Heart right ventricle (tissue), 16 donors: ENCODE data around the gene ABR. TPM values are rescaled to one million over a fixed set of nuclear protein-coding genes. Genes with fewer than 3 reads are reported as not detected.
A peak's percentile ranks its signal among the peaks of the same experiment; 100 is the strongest.
"Not testable (repeated sequence)": the region's sequence is repeated elsewhere in the genome, so short reads cannot be mapped to it uniquely, and the experiment has no call there.

Experiments used
- ATAC-seq, 8 donors: fragments of 200-7000 bp; cut with Tn5 transposase; one replicate each; pipeline ENCODE4 v1.9.1; 2020; ENCODE audit warnings: mild to moderate bottlenecking in 8 of 8, moderate library complexity in 8 of 8, moderate number of reproducible peaks in 1 of 8
- DNase-seq, 2 donors: peaks; one replicate each; pipeline ENCODE4 v3.0.0-alpha.2; 2020
- H3K27ac ChIP-seq, 10 donors: fragments of 200-600 bp; sonication (generic) in 2 of 10; one replicate each; pipeline versions ENCODE4 v1.5.0 to v1.8.0; 2020 to 2022; ENCODE audit warnings: mild to moderate bottlenecking in 3 of 10
- H3K27me3 ChIP-seq, 7 donors: fragments of 200-600 bp; one replicate each; pipeline ENCODE4 v1.8.0; 2021 to 2022; ENCODE audit warnings: mild to moderate bottlenecking in 2 of 7
- H3K36me3 ChIP-seq, 9 donors: fragments of 200-600 bp; sonication (generic) in 1 of 9; one replicate each; pipeline versions ENCODE4 v1.5.0 to v1.8.0; 2020 to 2022; ENCODE audit warnings: mild to moderate bottlenecking in 2 of 9
- H3K4me1 ChIP-seq, 9 donors: fragments of 200-600 bp; sonication (generic) in 1 of 9; one replicate each; pipeline versions ENCODE4 v1.5.0 to v1.8.0; 2020 to 2022; ENCODE audit warnings: mild to moderate bottlenecking in 4 of 9
- H3K4me3 ChIP-seq, 10 donors: fragments of 200-600 bp; sonication (generic) in 2 of 10; one replicate each; pipeline versions ENCODE4 v1.5.0 to v1.8.0; 2020 to 2022; ENCODE audit warnings: mild to moderate bottlenecking in 7 of 10, moderate library complexity in 2 of 10
- H3K9me3 ChIP-seq, 11 donors: fragments of 200-600 bp in 10 of 11; sonication (generic) in 2 of 11; one replicate each; pipeline versions ENCODE4 v1.5.0 to v1.8.0; 2013 to 2022; ENCODE audit warnings: mild to moderate bottlenecking in 2 of 11, control low read depth in 1 of 11, moderate library complexity in 1 of 11
- CTCF ChIP-seq, 9 donors: fragments of 200-600 bp; sonication (generic) in 2 of 9; IDR thresholded peaks; one replicate each; pipeline versions ENCODE4 v1.5.0 to v1.8.0; 2021 to 2022; ENCODE audit warnings: antibody characterized with exemption in 9 of 9, mild to moderate bottlenecking in 5 of 9, moderate library complexity in 1 of 9
- WGBS, 2 donors: extraction: QIAGEN DNeasy Blood & Tissue Kit; methylation state at CpG; one replicate each; pipeline ENCODE4 v1.1.7; 2013; ENCODE audit warnings: inconsistent platforms in 1 of 2; 5-methylcytosine and 5-hydroxymethylcytosine counted together
- intact Hi-C, 10 donors: fragments of 100-400 bp; cut with DNase I; formaldehyde crosslinking; loops; one replicate each; pipeline versions ENCODE4 v1.11.1 to v1.14.2; 2022
- polyA plus RNA-seq, 2 donors: library from polyadenylated mRNA; stranded (reverse); fragments of 200-250 nt; gene quantifications; one replicate each; pipeline ENCODE4 v1.2.3, GENCODE V29; 2013
- total RNA-seq, 10 donors: library from RNA; stranded (reverse); fragmentation: NEBNext Ultra II Directional in 3 of 10; extraction: Animal tissue kit (Norgen Biotek cat#: 25700) in 3 of 10; gene quantifications; one replicate each; pipeline versions ENCODE4 v1.2.1 to v1.2.4, GENCODE V29; 2021 to 2023
- donor health status: Arrhythmogenic right ventricular cardiomyopathy.
- donor health status: ischemic (EF 13 %, LVEDD 7.1; RV severe dilation, severe dysfunction).
- donor health status: healthy with polysubstance abuse.
- donor health status: DM: no; HTN: yes; CAD: no.
- donor health status: DM: no; HTN: no; CAD: no.
- donor health status: ischemic (EF 25% LVEDD 6.9; RV normal size, moderate dysfunction).
- donor health status: ischemic (EF 25% LVEDD 5.7; RV mildly dilated, moderate dysfunction).
- donor health status: healthy.
- donor health status: DM: yes; HTN: yes; CAD: no.
- donor health status: Ischemic cardiomyopathy.
- donor health status: ischemic (EF 35%, LVEDD 5.7; RV mildly dilated, moderate dysfunction).
- donor health status: nonischemic (EF 11% LVEDD 7.7; RV severe dilation, severe dysfunction).
- donor health status: DM: yes; HTN: yes; CAD: no.
- donor health status: PGD.
- donor health status: ischemic (EF 29% LVEDD 5.4; RV normal size, mild dysfunction).
- donor health status: nonischemic (EF 23%, LVEDD 6.1; RV moderate dilation, normal function).

Gene ABR
- total and polyA plus RNA-seq, 12 donors: 49.1 to 173 (median 143) TPM

DNA sequence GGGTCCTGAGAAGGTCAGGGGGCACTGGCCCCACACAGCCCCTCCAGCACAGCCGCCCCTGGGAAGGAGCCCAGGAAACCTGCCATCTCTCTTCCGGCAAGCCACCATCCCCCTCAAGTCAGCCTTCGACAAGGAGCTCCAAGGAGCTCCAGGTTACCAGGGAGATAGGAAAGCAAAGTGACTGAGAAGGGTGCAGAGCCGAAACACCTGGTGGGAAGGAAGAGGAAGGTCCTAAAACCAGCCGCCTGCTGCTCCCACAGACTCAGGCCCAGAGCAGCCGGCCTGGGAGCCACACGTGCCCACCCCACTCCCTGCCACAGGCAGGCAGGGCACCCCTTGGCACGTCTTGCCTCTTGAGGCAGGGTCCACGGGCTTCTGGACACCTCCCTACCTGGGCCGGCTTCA is 102.2 kb downstream of the ABR start:
- Histone ChIP-seq H3K9me3 (no peaks in the 10 kb centered on the region), H3K27me3 (no peaks in the 10 kb centered on the region), H3K27ac (no peak overlapping the region), H3K4me3 (no peak overlapping the region), H3K36me3 (peaks cover 0 to 88% (median 14%) of the 10 kb centered on the region in 9 donors), H3K4me1 (peaks cover 7 to 61% (median 40%) of the 10 kb centered on the region in 9 donors)
- WGBS, 2 donors: 91% methylated on average over 10 of the region's 10 CpGs
- ATAC-seq (no peak), DNase-seq (no peak)
- intact Hi-C loops: no loop called here
- TF ChIP-seq CTCF (IDR thresholded peaks at IDR 0.05): no peak

DNA sequence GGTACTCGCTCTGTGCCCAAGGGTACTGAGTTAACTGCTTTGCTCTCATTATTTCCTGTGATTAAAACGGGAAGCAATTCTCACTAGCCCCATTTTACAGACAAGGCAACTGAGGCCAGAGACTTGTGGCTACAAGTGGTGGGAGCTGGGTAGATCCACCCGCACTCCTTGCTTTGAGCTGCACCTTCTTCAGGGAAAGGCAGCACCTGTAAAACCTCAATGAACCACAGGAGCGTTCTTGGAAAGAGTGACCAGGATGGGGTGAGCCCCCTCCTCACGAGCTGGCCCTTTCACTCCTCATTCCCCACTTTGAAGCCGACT is 102.8 kb downstream of the ABR start:
- 89% methylated on average over 6 of the region's 6 CpGs for WGBS, 2 donors
- Histone ChIP-seq H3K4me3 (no peak overlapping the region), H3K27me3 (no peaks in the 10 kb centered on the region), H3K27ac (no peak overlapping the region), H3K4me1 (peaks cover 7 to 55% (median 33%) of the 10 kb centered on the region in 9 donors), H3K9me3 (no peaks in the 10 kb centered on the region), H3K36me3 (peaks cover 0 to 88% (median 14%) of the 10 kb centered on the region in 9 donors)
- TF ChIP-seq CTCF (IDR thresholded peaks at IDR 0.05): no peak
- intact Hi-C loops: no loop called here
- DNase-seq (no peak), ATAC-seq (no peak)

DNA sequence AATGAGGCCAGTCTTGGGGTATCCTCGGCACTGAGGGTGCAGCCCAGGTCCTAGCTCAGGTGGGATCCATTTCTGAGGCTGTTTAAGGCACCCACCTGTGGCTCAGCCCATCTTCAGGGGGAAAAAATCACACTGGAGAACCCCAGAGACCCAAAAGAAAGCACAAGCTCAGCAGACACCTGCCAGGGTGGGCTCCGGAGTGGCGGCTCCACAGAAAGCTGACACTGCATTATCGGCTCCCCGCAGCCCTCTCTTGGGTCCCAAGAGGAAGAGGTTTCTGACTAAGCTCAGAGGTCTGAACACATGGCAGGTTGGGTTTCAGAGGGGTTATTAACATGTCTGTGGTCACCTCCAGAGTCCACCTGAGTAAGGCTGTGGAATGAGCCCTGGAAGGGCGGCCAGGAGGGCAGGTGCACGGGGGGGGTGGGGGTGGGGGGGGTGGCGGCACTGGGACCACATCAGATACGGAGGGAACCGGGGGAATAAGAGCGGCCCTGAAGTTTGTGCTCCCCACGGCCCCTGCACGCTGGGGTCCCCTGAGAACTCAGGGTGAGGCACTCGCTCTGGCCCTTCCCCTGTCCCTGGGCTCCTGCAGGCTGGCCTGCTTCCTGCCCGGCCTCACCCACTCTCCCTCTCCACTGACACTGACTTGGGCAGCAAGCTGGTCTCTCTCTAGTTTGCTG is 103.3 kb downstream of the ABR start:
- Histone ChIP-seq H3K9me3 (no peaks in the 10 kb centered on the region), H3K4me3 (no peak overlapping the region), H3K27me3 (no peaks in the 10 kb centered on the region), H3K4me1 (peaks cover 7 to 51% (median 30%) of the 10 kb centered on the region in 9 donors), H3K36me3 (peaks cover 0 to 88% (median 19%) of the 10 kb centered on the region in 9 donors), H3K27ac (no peak overlapping the region)
- DNase-seq (no peak), ATAC-seq (no peak)
- 81 to 89% methylated on average over 15 of the region's 15 CpGs for WGBS, 2 donors
- TF ChIP-seq CTCF (IDR thresholded peaks at IDR 0.05): no peak
- intact Hi-C loops: no loop called here

- Histone ChIP-seq H3K4me1 (peaks cover 5 to 41% (median 20%) of the 10 kb centered on the region in 9 donors), H3K36me3 (peaks cover 0 to 88% (median 31%) of the 10 kb centered on the region in 9 donors), H3K27me3 (no peaks in the 10 kb centered on the region), H3K4me3 (no peak overlapping the region), H3K27ac (peak overlapping the region; percentile 5 to 85 (median 64)), H3K9me3 (no peaks in the 10 kb centered on the region)
- WGBS, 2 donors: 47 to 73% methylated on average over 20 of the region's 20 CpGs
- ATAC-seq (peak; percentile 39 to 80 (median 65)), DNase-seq (peak; percentile 53 to 65)
- TF ChIP-seq CTCF (IDR thresholded peaks at IDR 0.05): no peak
- intact Hi-C loops: no loop called here
Observed at GRCh38 chr17:1074886-1075605, 104.7 kb downstream of the ABR start.

GRCh38 chr17:1073963-1074625 is 105.7 kb downstream of the ABR start:
- peak in 1 of 8 donors; percentile 11 for ATAC-seq
- H3K36me3 ChIP-seq: peaks cover 0 to 88% (median 31%) of the 10 kb centered on the region in 9 donors
- peaks cover 3 to 32% (median 17%) of the 10 kb centered on the region in 9 donors for H3K4me1 ChIP-seq
- intact Hi-C loops, H3K27me3 ChIP-seq, H3K4me3 ChIP-seq, H3K9me3 ChIP-seq, DNase-seq: not testable (repeated sequence)
- 95 to 97% methylated on average over 15 of the region's 15 CpGs for WGBS, 2 donors
- peak overlapping the region in 7 of 10 donors; percentile 5 to 85 (median 60) for H3K27ac ChIP-seq
